Spleen (tissue), 11 donors: ENCODE data around the gene LMAN1. TPM values are rescaled to one million over a fixed set of nuclear protein-coding genes. Genes with fewer than 3 reads are reported as not detected.

Experiments used
- DNase-seq: peaks from one replicate; pipeline ENCODE4 v3.0.0-alpha.2; 2020
- H3K27ac ChIP-seq, 8 donors: fragments of 200-600 bp; sonication (generic) in 7 of 8; 1 replicate in 4 of 8; 2 replicates in 4 of 8; pipeline versions ENCODE4 v1.5.0 to v1.8.0; 2016 to 2021; ENCODE audit warnings: inconsistent platforms in 4 of 8, mild to moderate bottlenecking in 4 of 8, moderate library complexity in 1 of 8
- H3K27me3 ChIP-seq, 7 donors: fragments of 200-600 bp; sonication (generic) in 6 of 7; replicated peaks in 1 of 7; 1 replicate in 4 of 7; 2 replicates in 3 of 7; pipeline versions ENCODE4 v1.5.0 to v1.8.0; 2016 to 2021; ENCODE audit warnings: inconsistent platforms in 3 of 7, mild to moderate bottlenecking in 1 of 7
- H3K36me3 ChIP-seq, 6 donors: fragments of 200-600 bp; sonication (generic) in 5 of 6; 1 replicate in 4 of 6; 2 replicates in 2 of 6; pipeline versions ENCODE4 v1.5.0 to v1.8.0; 2016 to 2021; ENCODE audit warnings: inconsistent platforms in 2 of 6
- H3K4me1 ChIP-seq, 6 donors: fragments of 200-600 bp; sonication (generic) in 5 of 6; 1 replicate in 3 of 6; 2 replicates in 3 of 6; pipeline versions ENCODE4 v1.5.0 to v1.8.0; 2016 to 2021; ENCODE audit warnings: inconsistent platforms in 3 of 6
- H3K4me3 ChIP-seq, 8 donors: fragments of 200-600 bp; sonication (generic) in 7 of 8; 1 replicate in 4 of 8; 2 replicates in 4 of 8; pipeline versions ENCODE4 v1.5.0 to v1.8.0; 2016 to 2021; ENCODE audit warnings: inconsistent platforms in 4 of 8, mild to moderate bottlenecking in 4 of 8, moderate library complexity in 2 of 8
- H3K9me3 ChIP-seq, 8 donors: fragments of 200-600 bp; sonication (generic) in 7 of 8; 1 replicate in 4 of 8; 2 replicates in 4 of 8; pipeline versions ENCODE4 v1.5.0 to v1.8.0; 2016 to 2021; ENCODE audit warnings: inconsistent platforms in 4 of 8
- POLR2A ChIP-seq, 3 donors: fragments of 450-650 bp; IDR thresholded peaks; one replicate each; pipeline ENCODE4 v1.5.1; 2017; ENCODE audit warnings: antibody characterized with exemption in 3 of 3, mild to moderate bottlenecking in 1 of 3
- POLR2AphosphoS5 ChIP-seq, 3 donors: sonication (generic); formaldehyde crosslinking; IDR thresholded peaks; one replicate each; pipeline ENCODE4 v1.5.1; 2017; ENCODE audit warnings: antibody characterized with exemption in 3 of 3
- WGBS, 5 donors: extraction: QIAGEN DNeasy Blood & Tissue Kit in 3 of 5; methylation state at CpG; one replicate each; pipeline versions ENCODE4 v1.1.5 to v1.1.7; 2013 to 2018; 5-methylcytosine and 5-hydroxymethylcytosine counted together
- intact Hi-C: fragments of 100-400 bp; cut with DNase I; formaldehyde crosslinking; loops from one replicate; pipeline ENCODE4 v1.15.0; 2023; ENCODE audit warnings: low total_unique reads
- polyA plus RNA-seq, 3 donors: library from polyadenylated mRNA; stranded (reverse); fragments of 200-250 nt; gene quantifications; one replicate each; pipeline ENCODE4 v1.2.1, GENCODE V29; 2013
- total RNA-seq, 7 donors: library from RNA; depleted of rRNA in 3 of 7; stranded (reverse); fragments of >200 nt in 3 of 7; fragmentation: NEBNext Ultra II Directional in 4 of 7; extraction: Animal tissue kit (Norgen Biotek cat#: 25700) in 4 of 7; gene quantifications; one replicate each; pipeline versions ENCODE4 v1.1.0 to v1.2.1, GENCODE V29; 2016 to 2021
- TF ChIP-seq, protein P1 (sequence below), 11 experiments: fragments of 200-600 bp in 7 of 11; fragments of 450-650 bp in 4 of 11; sonication (generic) in 4 of 11; IDR thresholded peaks in 8 of 11; conservative IDR thresholded peaks in 3 of 11; 1 replicate in 7 of 11; 2 replicates in 4 of 11; pipeline versions ENCODE4 v1.4.0 to v1.8.0; 2016 to 2021; ENCODE audit warnings: antibody characterized with exemption in 11 of 11, inconsistent platforms in 4 of 11, mild to moderate bottlenecking in 1 of 11
- donor health status: healthy with polysubstance abuse.
- donor health status: DM: no; HTN: no; CAD: no; lungs with moderate emphysema.
- donor health status: DM: no; HTN: no; CAD: no.
- donor health status: Bipolar disorder and iron deficiency.
- donor health status: healthy.
- donor health status: DM: no; HTN: no; CAD: no.
- donor health status: DM: yes; HTN: yes; CAD: no.

LMAN1 gene
- total and polyA plus RNA-seq, 10 donors = 10.0 to 97.9 (median 54.1) TPM

DNA sequence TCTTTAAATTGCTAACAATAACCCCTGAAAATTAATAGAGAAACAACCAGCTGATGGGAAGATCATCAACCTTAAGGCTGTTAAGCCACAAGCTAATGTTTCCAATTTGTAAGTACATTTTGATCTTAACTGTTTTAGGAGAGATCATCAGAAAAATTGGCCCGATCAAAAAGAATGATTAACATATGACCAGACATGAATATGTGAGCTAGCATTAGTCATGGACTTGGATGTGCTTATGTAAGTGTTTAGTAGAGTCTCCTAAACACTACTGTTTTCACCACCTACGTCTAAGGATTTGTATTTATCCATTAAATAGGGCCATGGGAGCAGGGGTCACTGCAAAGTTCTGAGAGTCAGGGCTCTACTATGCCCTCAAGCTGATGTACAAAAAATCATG, 4.3 kb downstream of the LMAN1 start:
- no peak for TF ChIP-seq POLR2A (IDR thresholded peaks at IDR 0.05)
- TF ChIP-seq, protein P1, sequence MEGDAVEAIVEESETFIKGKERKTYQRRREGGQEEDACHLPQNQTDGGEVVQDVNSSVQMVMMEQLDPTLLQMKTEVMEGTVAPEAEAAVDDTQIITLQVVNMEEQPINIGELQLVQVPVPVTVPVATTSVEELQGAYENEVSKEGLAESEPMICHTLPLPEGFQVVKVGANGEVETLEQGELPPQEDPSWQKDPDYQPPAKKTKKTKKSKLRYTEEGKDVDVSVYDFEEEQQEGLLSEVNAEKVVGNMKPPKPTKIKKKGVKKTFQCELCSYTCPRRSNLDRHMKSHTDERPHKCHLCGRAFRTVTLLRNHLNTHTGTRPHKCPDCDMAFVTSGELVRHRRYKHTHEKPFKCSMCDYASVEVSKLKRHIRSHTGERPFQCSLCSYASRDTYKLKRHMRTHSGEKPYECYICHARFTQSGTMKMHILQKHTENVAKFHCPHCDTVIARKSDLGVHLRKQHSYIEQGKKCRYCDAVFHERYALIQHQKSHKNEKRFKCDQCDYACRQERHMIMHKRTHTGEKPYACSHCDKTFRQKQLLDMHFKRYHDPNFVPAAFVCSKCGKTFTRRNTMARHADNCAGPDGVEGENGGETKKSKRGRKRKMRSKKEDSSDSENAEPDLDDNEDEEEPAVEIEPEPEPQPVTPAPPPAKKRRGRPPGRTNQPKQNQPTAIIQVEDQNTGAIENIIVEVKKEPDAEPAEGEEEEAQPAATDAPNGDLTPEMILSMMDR (IDR thresholded peaks at IDR 0.05 in 8 of 11, conservative IDR thresholded peaks at IDR 0.05 in 3 of 11) = no peak
- TF ChIP-seq POLR2AphosphoS5 (IDR thresholded peaks at IDR 0.05) = no peak

DNA sequence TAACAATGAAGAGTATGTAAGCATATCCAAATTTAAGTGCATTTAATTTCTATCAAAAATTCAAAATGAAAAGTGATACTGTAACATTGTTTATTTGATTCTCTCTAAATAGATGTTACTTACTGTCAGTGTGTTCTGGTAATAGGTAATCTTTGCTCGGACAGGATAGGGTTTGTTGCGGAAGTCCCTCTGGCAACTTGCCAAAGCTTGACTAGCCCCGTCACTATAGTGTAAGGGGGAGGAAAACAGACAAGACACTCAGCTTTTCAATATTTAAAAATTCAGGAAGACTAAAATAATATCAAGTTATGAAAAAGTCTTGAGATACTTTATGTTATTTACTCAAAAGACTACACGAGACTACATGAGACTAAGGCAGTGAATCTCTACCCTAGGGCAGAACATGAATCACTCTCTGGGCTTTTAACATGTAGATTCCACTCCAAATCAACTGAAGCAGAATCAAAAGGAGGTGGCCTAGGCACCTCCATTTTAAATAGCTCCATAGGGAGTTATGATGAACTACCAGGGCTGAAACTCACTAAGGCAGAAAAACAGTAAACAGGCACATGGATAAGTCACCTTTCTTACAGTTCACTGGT, 5.9 kb downstream of the LMAN1 start:
- DNase-seq = no peak
- intact Hi-C loops = no loop called here
- no peak overlapping the region for H3K4me3 ChIP-seq
- no peak for TF ChIP-seq POLR2A (IDR thresholded peaks at IDR 0.05)
- TF ChIP-seq, protein P1 (IDR thresholded peaks at IDR 0.05 in 8 of 11, conservative IDR thresholded peaks at IDR 0.05 in 3 of 11) = no peak
- TF ChIP-seq POLR2AphosphoS5 (IDR thresholded peaks at IDR 0.05) = no peak
- H3K27ac ChIP-seq = no peak overlapping the region
- H3K9me3 ChIP-seq = no peaks in the 10 kb centered on the region
- no peaks in the 10 kb centered on the region for H3K27me3 ChIP-seq
- WGBS, 5 donors = 56 to 80% (median 64%) methylated on average over 4 of the region's 4 CpGs
- H3K4me1 ChIP-seq = peaks cover 10 to 34% (median 26%) of the 10 kb centered on the region in 6 donors
- peaks cover 7 to 75% (median 62%) of the 10 kb centered on the region in 6 donors for H3K36me3 ChIP-seq

More for the DNA sequence above, 4.3 kb downstream of the LMAN1 start:
- Histone ChIP-seq H3K36me3 (peaks cover 5 to 59% (median 47%) of the 10 kb centered on the region in 6 donors), H3K9me3 (no peaks in the 10 kb centered on the region), H3K4me1 (peaks cover 11 to 47% (median 32%) of the 10 kb centered on the region in 6 donors), H3K4me3 (no peak overlapping the region), H3K27ac (no peak overlapping the region), H3K27me3 (no peaks in the 10 kb centered on the region)
- 87 to 100% (median 94%) methylated on average over 2 of the region's 2 CpGs for WGBS, 5 donors
- intact Hi-C loops = no loop called here
- no peak for DNase-seq

DNA sequence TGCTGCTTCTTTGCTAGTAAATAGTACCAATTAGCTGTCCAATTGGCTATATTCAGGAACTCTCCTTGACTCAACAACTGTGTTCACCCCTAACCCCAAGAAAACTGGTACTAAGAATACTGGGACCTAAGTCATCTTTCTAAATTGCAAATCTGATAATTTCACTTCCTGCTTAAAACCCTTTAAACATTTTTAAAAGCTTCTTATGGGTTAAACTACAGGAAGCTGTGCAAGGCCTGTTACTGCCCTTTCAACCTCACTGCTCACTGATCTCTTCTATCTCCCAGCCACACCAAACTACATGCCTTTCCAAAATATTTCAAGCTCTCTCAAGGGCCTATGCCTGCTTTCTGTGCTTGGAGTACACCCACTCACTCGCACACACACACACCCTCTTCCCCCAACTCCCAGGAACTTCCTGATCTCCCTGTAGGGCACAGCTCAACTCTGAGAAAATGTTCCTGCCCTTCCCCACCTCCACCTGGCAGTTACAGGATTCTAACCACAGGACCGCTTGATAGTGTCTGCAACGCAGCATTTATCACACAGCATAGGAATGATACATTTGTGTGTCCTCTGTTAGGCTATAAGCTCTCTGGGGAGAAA, 6.7 kb downstream of the LMAN1 start:
- DNase-seq = no peak

DNA sequence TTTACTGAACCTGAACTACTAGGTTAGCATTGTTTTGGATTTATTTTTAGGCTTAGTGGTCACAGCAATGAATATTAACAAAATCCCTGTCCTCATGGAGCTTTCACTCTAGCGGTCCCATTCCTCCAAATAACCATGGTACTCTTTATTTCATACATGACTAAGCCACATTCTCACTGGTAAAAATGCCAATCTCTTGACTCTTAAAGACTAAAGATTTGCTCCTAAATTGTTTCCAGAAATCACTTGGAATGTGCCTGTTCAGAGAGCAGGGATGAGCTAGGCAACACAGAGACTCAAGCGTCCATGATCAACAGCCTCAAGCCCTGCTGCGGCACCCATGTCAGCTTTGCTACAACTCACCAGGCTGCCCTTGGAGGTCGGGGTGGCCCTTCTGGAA, 13.5 kb downstream of the LMAN1 start:
- Histone ChIP-seq H3K4me3 (no peak overlapping the region), H3K27me3 (no peaks in the 10 kb centered on the region), H3K4me1 (no peaks in the 10 kb centered on the region), H3K9me3 (peaks cover 0 to 20% (median 13%) of the 10 kb centered on the region in 8 donors), H3K27ac (no peak overlapping the region), H3K36me3 (peaks cover 6 to 100% (median 87%) of the 10 kb centered on the region in 6 donors)
- DNase-seq = no peak
- TF ChIP-seq POLR2AphosphoS5 (IDR thresholded peaks at IDR 0.05) (no peak), POLR2A (IDR thresholded peaks at IDR 0.05) (no peak)
- TF ChIP-seq, protein P1 (IDR thresholded peaks at IDR 0.05 in 8 of 11, conservative IDR thresholded peaks at IDR 0.05 in 3 of 11) = no peak
- WGBS, 5 donors = 97 to 99% (median 98%) methylated on average over 4 of the region's 4 CpGs
- intact Hi-C loops = no loop called here

More for the DNA sequence above, 6.7 kb downstream of the LMAN1 start:
- intact Hi-C loops = no loop called here
- H3K4me3 ChIP-seq = no peak overlapping the region
- no peaks in the 10 kb centered on the region for H3K27me3 ChIP-seq
- H3K4me1 ChIP-seq = peaks cover 6 to 26% (median 18%) of the 10 kb centered on the region in 6 donors
- no peak for TF ChIP-seq POLR2A (IDR thresholded peaks at IDR 0.05)
- TF ChIP-seq, protein P1 (IDR thresholded peaks at IDR 0.05 in 8 of 11, conservative IDR thresholded peaks at IDR 0.05 in 3 of 11) = no peak
- no peak for TF ChIP-seq POLR2AphosphoS5 (IDR thresholded peaks at IDR 0.05)
- H3K9me3 ChIP-seq = no peaks in the 10 kb centered on the region
- WGBS, 5 donors = 70 to 89% (median 81%) methylated on average over 3 of the region's 3 CpGs
- no peak overlapping the region for H3K27ac ChIP-seq
- H3K36me3 ChIP-seq = peaks cover 7 to 83% (median 69%) of the 10 kb centered on the region in 6 donors
